HS-27A (cell line): ENCODE results near the gene CST3.
"Not testable (repeated sequence)": the region's sequence is repeated elsewhere in the genome, so short reads cannot be mapped to it uniquely, and the experiment has no call there.

Experiments
- DNase-seq: peaks from one replicate; pipeline ENCODE4 v3.0.0-alpha.2; 2012; ENCODE audit warnings: low read depth, missing footprints

CST3 gene, protein sequence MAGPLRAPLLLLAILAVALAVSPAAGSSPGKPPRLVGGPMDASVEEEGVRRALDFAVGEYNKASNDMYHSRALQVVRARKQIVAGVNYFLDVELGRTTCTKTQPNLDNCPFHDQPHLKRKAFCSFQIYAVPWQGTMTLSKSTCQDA

DNA sequence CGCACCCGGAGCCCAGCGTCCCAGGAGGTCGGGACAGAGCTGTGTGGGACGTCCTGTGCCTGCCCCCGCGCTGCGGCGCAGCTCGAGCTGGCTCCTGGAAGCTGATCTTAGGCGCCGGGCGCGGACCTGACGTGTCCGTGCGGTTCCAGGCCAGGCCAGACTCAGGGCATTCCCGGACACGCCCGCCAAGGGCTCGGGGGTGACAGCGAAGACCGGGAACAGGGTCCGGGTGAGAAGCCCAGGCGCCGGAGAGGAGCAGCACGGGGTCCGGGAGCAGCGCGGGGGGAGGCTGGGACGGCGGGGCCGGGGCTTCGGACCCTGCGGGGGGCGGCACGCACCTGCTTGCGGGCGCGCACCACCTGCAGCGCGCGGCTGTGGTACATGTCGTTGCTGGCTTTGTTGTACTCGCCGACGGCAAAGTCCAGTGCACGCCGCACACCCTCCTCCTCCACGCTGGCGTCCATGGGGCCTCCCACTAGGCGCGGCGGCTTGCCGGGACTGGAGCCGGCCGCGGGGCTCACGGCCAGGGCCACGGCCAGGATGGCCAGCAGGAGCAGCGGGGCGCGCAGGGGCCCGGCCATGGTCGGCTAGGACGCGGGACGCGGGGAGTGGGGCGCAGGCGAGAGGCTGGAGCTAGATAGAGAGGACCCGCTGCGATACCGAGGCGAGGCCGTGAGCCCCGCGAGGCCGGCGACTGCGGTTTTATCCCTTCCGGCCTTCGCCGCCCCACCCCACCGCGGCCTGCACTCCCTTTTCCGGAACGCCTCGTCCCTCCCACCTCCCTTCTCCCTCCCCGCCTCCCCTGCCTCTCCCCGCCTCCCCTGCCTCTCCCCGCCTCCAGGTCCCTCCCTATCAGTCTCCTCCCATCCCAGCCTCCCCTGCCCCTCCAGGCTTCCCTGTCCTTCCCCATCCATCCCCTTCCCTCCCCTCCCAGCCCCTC is at the start of gene CST3:
TSS of gene CST3 (minus strand) at position 674 of the 940 bp plus-strand sequence. CDS start at position 581, 93 bp downstream.
- DNase-seq: peak; percentile 84

DNA sequence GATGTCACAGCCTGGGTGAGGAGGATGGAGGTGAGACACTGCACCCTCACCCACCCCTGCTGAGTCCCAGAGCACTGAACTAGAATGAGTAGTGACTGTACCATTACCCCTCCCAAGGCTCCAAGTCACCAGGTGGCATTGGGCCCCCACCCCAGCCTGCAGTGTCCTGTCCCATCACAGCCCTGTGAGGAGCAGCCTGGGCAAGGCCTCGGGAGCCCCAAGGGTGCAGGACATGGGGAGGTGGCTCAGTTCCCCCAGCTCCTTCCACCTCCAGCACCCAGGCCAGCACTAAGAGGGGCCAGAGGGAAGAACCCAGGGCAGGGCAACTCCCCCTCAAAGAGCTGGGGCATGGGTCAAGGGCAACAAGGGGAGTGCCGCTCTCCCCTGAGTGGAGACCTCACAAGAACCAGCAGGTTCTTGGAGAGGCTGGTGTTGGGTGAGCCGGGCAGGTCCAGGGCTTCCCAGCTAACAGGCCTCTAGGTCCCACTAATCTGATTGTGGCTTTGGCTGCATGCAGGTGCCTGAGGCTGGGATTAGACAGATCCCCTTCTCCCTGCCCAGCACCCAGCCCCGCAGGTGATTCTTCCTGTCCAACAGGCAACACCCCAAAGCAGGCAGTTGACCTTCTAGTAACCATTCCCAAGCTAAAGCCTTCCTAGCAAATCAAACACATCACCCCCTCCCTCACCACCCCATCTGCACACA is 48.4 kb upstream of the CST3 start:
- no peak for DNase-seq

- not testable (repeated sequence) for DNase-seq
These were observed 47.8 kb upstream of the CST3 start for GRCh38 chr20:23685529-23685896.

DNA sequence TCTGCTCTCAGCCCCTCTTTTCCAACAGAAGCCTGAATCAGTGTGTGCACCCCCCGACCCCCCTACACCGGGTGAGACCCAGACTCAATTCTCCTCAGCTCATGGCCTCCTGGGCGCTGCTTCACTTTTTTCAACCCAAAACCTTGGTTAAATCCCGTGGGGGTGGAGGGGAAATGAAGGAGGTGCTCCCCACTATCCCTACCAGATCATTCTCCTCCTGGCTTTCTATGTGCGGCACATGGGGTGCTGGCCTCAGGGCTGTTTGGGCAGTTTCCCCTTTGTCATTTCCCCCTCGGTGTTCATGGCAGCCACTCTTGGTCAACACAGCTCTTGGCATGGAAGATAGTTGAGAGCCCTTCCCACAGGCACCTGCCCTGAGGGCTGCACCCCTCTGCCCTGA is 46.5 kb upstream of the CST3 start:
- DNase-seq: no peak

- DNase-seq: no peak
These were observed 46.1 kb upstream of the CST3 start for GRCh38 chr20:23683807-23684206.

DNA sequence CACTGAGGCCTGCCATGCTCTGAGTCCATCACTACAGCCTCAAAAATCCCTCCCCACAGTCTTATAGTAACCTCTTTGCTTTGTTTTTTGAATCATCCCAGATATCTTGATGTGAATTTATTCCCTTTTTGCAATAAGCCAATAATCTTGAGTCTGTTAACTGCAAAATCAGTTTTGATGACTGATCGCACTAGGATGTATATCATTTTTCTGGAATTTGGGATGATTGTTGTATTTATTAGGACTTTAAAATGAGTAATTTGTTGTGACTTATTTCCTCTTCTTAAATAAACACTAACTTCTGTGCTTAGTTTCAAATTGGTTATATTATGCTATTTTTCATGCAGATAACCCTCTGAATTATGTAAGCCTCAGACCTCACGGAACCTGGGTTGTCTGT is 45.5 kb upstream of the CST3 start:
- DNase-seq: no peak

DNA sequence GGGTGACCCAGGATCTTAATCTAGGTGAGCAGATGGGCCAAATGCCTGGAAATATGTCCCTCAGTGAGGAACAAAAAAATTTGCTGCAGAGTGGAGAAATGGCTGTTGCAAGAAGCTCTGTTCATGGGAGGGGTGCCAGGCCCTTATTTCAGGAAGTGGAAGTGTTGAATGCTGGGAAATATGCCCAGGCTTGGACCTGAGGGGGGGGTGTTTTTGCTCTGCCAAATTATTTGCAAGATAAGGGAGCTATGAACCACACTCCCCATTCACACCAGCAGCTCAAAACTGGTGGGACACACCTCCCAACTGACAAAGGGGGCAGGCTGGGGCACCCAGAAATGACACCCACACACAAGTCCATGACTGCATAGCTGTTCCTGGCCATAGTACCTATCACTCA is 42.4 kb upstream of the CST3 start:
- no peak for DNase-seq

- no peak for DNase-seq
These were observed 41.7 kb upstream of the CST3 start for GRCh38 chr20:23679133-23680092.

DNA sequence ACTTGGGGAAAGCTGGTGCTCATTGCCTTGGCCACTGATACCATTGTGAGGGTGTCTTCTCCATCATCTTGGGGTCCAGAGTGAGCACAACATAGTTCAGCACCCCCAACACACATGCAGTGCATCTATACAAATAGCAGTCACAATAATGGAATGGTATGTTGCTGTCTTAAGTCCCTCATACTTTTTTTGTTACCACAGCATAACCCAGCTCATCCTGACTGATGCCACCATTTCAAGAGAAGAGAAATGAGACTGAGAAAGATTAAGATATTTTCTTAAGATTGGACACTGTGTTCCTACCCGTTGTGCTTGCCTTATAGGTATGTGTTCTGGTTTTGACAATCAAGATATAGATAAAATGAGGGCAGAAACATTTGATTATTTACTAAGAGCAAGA is 35.5 kb upstream of the CST3 start:
- DNase-seq: no peak

DNA sequence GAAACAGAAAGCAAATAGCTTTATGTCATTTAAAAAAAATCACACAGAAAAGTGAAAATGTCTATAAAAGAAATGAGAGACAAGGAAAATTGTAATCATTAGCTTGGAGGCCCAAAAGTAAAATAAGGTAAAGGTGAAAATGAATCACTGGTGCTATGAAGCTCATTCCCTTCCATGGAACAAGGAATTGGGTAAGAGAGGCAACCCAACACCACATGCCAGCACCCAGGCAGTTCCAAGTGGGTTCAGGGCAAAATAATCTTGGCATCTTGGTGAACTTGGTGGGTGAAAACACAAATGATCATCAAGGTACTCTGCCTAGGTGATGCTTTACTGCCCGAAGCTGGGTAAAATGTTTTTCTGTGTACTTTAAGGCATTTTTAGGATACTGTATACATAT is 34.4 kb upstream of the CST3 start:
- DNase-seq: no peak

DNA sequence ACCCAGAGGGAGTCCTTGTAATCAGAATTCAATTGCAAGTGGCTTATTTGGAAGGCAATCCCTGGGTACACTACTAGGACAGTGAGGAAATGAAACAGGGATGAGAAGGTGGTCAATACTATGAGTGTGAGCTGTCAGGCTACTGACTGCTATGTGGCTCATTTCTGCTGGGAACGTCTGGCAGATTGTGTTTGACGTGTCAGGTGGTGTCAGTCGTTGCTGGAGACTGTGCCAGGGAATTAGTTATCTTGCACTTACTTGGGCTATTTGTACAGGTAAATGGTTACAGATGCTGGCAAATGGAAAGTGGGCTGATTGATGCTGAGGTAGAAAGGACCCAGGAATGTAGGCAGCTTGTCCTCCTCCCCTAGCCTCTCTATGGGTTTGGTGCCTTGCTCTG is 33.7 kb upstream of the CST3 start:
- DNase-seq: no peak

DNA sequence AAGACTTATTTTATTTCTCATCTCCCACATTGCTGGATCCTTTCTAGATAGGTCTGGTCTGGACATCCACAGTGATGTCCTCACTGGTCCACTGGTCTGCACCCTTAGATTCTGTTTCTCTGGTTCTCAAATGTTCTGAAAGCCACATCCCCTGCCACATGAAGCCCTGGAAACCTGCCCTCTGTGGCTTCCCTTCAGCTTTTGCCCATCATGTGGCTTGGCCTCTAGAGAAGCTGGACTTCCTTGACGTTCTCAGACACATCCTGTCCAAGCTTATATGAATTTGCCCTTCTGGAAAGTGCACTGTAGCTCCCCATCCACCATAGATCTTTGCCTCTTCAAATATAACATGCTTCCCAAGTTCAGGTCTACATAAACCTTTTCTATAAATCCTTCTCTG is 32.6 kb upstream of the CST3 start:
- DNase-seq: no peak

- DNase-seq: no peak
These were observed 32.1 kb upstream of the CST3 start for GRCh38 chr20:23669866-23670265.

DNA sequence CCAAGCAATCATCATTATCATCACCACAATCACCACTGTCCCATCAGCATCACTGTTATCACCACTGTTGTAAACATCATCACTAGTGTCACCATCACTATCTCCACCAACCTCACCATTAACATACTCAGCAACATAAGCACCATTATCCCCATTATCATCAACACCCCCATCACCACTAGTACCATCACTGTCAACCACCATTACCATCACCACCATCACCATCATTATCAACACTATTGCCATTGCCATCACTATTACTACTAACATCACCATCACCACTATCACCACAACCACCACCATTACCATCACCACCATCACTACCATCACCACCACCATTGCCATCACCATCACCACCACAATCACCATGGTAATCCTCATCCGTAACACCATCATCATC is 31.6 kb upstream of the CST3 start:
- no peak for DNase-seq

GRCh38 chr20:23668477-23668951 is 30.8 kb upstream of the CST3 start:
- DNase-seq: peak; percentile 62

DNA sequence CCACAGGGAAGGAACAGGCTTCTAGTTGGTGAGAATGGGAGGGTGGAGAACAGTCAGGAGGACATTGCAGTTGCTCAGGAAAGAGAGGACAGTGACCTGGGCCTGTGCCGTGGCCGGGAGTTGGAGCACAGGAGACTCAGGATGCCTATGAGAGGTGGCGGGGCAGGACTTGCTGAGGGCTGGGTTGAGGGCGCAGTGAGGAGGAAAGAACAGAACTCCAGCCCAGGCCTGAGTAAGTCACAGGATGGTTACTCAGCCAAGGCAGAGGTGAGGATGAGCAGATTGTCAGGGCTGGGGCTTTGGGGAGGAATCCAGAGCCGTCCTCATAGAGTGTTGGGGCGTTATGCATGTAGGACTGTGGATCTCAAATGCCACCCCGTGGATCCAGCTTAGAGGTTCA is 29.9 kb upstream of the CST3 start:
- no peak for DNase-seq

GRCh38 chr20:23666698-23667097 is 28.9 kb upstream of the CST3 start:
- no peak for DNase-seq

DNA sequence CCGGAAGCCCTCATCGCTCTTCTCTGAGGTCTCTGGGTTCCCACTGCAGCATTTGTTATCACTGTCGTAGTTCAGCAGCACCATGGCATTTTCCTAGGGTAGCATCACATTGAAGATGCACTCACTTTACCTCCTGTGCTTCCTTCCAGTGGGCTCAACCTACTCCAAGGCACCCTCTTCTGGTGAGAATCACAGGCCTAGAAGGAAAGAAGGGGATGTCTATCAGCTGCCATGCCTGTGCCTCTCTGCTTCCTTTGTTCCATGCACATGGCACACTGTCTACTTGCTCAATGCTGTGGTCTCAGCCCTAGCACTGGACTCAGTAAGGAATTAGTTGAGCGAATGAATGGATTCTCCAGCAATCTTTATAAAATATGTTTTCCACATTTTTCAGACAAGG is 28.4 kb upstream of the CST3 start:
- DNase-seq: no peak

- no peak for DNase-seq
These were observed 27.2 kb upstream of the CST3 start for GRCh38 chr20:23664954-23665353.

DNA sequence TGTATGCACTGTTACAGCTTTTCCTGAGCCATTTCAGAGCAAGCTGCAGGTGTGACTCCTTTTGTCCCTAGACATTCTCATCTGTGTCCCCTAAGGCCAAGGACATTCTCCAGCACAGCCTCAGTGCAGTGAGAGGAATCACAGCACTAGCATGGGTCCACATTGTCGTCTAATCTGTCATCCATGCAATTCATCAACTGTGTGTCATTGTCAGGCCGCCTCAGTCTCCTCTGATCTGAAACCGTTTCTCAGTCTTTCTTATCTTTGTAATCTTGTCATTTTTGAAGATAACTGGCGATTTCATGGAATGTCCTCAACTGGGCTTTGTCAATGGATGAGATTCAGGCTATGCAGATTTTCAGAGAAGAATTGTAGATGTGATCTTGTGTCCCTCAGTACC is 26.3 kb upstream of the CST3 start:
- not testable (repeated sequence) for DNase-seq

GRCh38 chr20:23663180-23663579 is 25.4 kb upstream of the CST3 start:
- no peak for DNase-seq
